Brain microvascular endothelial cell (primary cell): ENCODE data around the gene CAPN12.
A peak's percentile ranks its signal among the peaks of the same experiment; 100 is the strongest.
"Not testable (repeated sequence)": the region's sequence is repeated elsewhere in the genome, so short reads cannot be mapped to it uniquely, and the experiment has no call there.

Source experiments
- DNase-seq: peaks from one replicate; pipeline ENCODE4 v3.0.0-alpha.2; 2020
- H3K27ac ChIP-seq: fragments of 250-450 bp; sonication (Bioruptor Pico); 2 replicates; pipeline ENCODE4 v1.5.1; 2020; ENCODE audit warnings: mild to moderate bottlenecking, moderate library complexity
- H3K27me3 ChIP-seq: fragments of 250-450 bp; sonication (Bioruptor Pico); replicated peaks from 2 replicates; pipeline ENCODE4 v1.5.1; 2020; ENCODE audit warnings: mild to moderate bottlenecking
- H3K36me3 ChIP-seq: fragments of 250-450 bp; sonication (Bioruptor Pico); replicated peaks from 2 replicates; pipeline ENCODE4 v1.5.1; 2020; ENCODE audit warnings: mild to moderate bottlenecking
- H3K4me3 ChIP-seq: 2 replicates; pipeline ENCODE4 v1.5.1; 2011; ENCODE audit warnings: low read depth, mild to moderate bottlenecking, control low read depth, low read length, moderate library complexity
- CTCF ChIP-seq: IDR thresholded peaks from 2 replicates; pipeline ENCODE4 v1.5.1; 2011; ENCODE audit warnings: low read depth, mild to moderate bottlenecking, moderate library complexity, low read length, control low read depth, inconsistent platforms; ENCODE audit errors: missing control alignments
- in situ Hi-C: cut with HindIII; loops from 2 replicates; pipeline ENCODE4 v1.10.0; 2017; ENCODE audit warnings: low sequenced_read_pairs, low pct_ligation_motif_present

The CAPN12 gene

GRCh38 chr19:38744298-38744681 is at the start of gene CAPN12:
CAPN12 (minus strand) TSS chr19:38744474; CDS start chr19:38744165, 309 bp downstream.
- in situ Hi-C loops, result no loop called here
- no peak within 1 kb of the TSS for H3K27ac ChIP-seq
- H3K27me3 ChIP-seq, result no peaks in the 10 kb centered on the region
- no peak for DNase-seq
- no peak within 1 kb of the TSS for H3K4me3 ChIP-seq
- H3K36me3 ChIP-seq, result no peaks in the 10 kb centered on the region
- TF ChIP-seq CTCF, result no peak

GRCh38 chr19:38793671-38794070 is 49.4 kb upstream of the CAPN12 start:
- no peaks in the 10 kb centered on the region for H3K36me3 ChIP-seq
- no peaks in the 10 kb centered on the region for H3K27me3 ChIP-seq
- in situ Hi-C loops, result no loop called here
- no peak overlapping the region for H3K27ac ChIP-seq
- DNase-seq, result no peak
- TF ChIP-seq CTCF, result no peak
- H3K4me3 ChIP-seq, result no peak overlapping the region

- H3K27ac ChIP-seq, result no peak overlapping the region
- no peak overlapping the region for H3K4me3 ChIP-seq
- H3K27me3 ChIP-seq, result no peaks in the 10 kb centered on the region
- H3K36me3 ChIP-seq, result no peaks in the 10 kb centered on the region
- in situ Hi-C loops, result no loop called here
- no peak for TF ChIP-seq CTCF
- DNase-seq, result peak; percentile 24
Measured at GRCh38 chr19:38793177-38793576, 48.9 kb upstream of the CAPN12 start.

GRCh38 chr19:38792250-38793111 is 48.2 kb upstream of the CAPN12 start:
- H3K4me3 ChIP-seq, result peak overlapping the region; percentile 12
- in situ Hi-C loops, result no loop called here
- H3K27me3 ChIP-seq, result no peaks in the 10 kb centered on the region
- DNase-seq, result no peak
- H3K36me3 ChIP-seq, result no peaks in the 10 kb centered on the region
- peak; percentile 50 for TF ChIP-seq CTCF
- peak overlapping the region; percentile 10 for H3K27ac ChIP-seq

GRCh38 chr19:38791451-38792064 is 47.3 kb upstream of the CAPN12 start:
- DNase-seq, H3K27ac ChIP-seq, H3K36me3 ChIP-seq, in situ Hi-C loops, H3K27me3 ChIP-seq: not testable (repeated sequence)
- H3K4me3 ChIP-seq, result peak overlapping the region; percentile 26

GRCh38 chr19:38790507-38791403 is 46.5 kb upstream of the CAPN12 start:
- H3K36me3 ChIP-seq, DNase-seq, in situ Hi-C loops, H3K27me3 ChIP-seq, H3K27ac ChIP-seq: not testable (repeated sequence)
- H3K4me3 ChIP-seq, result peak overlapping the region; percentile 26
